Astrocyte (in vitro differentiated cells and primary cell): ENCODE measurements around the gene GHITM. TPM values are rescaled to one million over a fixed set of nuclear protein-coding genes. Genes with fewer than 3 reads are reported as not detected.
"Not testable (repeated sequence)": the region's sequence is repeated elsewhere in the genome, so short reads cannot be mapped to it uniquely, and the experiment has no call there.

Source experiments
- DNase-seq: peaks from one replicate; pipeline ENCODE4 v3.0.0-alpha.2; 2010; ENCODE audit warnings: low read depth
- FAIRE-seq: peaks from 2 replicates; lab custom pipeline; 2011; peaks lifted over from hg19 to GRCh38; lab: Jason Lieb, UNC
- H2AFZ ChIP-seq: 2 replicates; pipeline ENCODE4 v1.6.0; 2012; ENCODE audit warnings: low read depth, low read length, inconsistent platforms
- H3K27ac ChIP-seq: 2 replicates; pipeline ENCODE4 v1.5.1; 2011; ENCODE audit warnings: low read depth, low read length, inconsistent platforms
- H3K27me3 ChIP-seq: 2 replicates; pipeline ENCODE4 v1.6.0; 2011; ENCODE audit warnings: low read length, inconsistent platforms; ENCODE audit not compliant: insufficient read depth
- H3K36me3 ChIP-seq: 2 replicates; pipeline ENCODE4 v1.5.1; 2011; ENCODE audit warnings: low read length, inconsistent platforms; ENCODE audit not compliant: insufficient read depth
- H3K4me1 ChIP-seq: 2 replicates; pipeline ENCODE4 v1.5.1; 2011; ENCODE audit warnings: low read length, inconsistent platforms; ENCODE audit not compliant: insufficient read depth
- H3K4me2 ChIP-seq: 2 replicates; pipeline ENCODE4 v1.6.0; 2012; ENCODE audit warnings: low read length, inconsistent platforms
- H3K4me3 ChIP-seq: 2 replicates; pipeline ENCODE4 v1.5.1; 2011; ENCODE audit warnings: low read depth, mild to moderate bottlenecking, low read length, inconsistent platforms; ENCODE audit not compliant: insufficient read depth
- H3K79me2 ChIP-seq: 2 replicates; pipeline ENCODE4 v1.6.0; 2012; ENCODE audit warnings: mild to moderate bottlenecking, low read length, inconsistent platforms; ENCODE audit not compliant: insufficient read depth
- H3K9ac ChIP-seq: 2 replicates; pipeline ENCODE4 v1.6.0; 2012; ENCODE audit warnings: mild to moderate bottlenecking, low read length, inconsistent platforms
- H3K9me3 ChIP-seq: 2 replicates; pipeline ENCODE4 v1.5.1; 2012; ENCODE audit warnings: low read depth, mild to moderate bottlenecking, low read length, inconsistent platforms; ENCODE audit not compliant: insufficient read depth
- H4K20me1 ChIP-seq: 2 replicates; pipeline ENCODE4 v1.6.0; 2012; ENCODE audit warnings: low read length, inconsistent platforms; ENCODE audit not compliant: insufficient read depth
- H3K27ac Mint-ChIP-seq: one replicate; pipeline ENCODE4 v1.8.0; 2021; ENCODE audit warnings: mild to moderate bottlenecking, mixed read lengths; ENCODE audit not compliant: unreplicated experiment
- H3K27me3 Mint-ChIP-seq: one replicate; pipeline ENCODE4 v1.8.0; 2021; ENCODE audit warnings: low read depth, mixed read lengths; ENCODE audit not compliant: unreplicated experiment
- H3K36me3 Mint-ChIP-seq: one replicate; pipeline ENCODE4 v1.8.0; 2021; ENCODE audit warnings: low read depth, mixed read lengths; ENCODE audit not compliant: unreplicated experiment
- H3K4me1 Mint-ChIP-seq: one replicate; pipeline ENCODE4 v1.8.0; 2021; ENCODE audit warnings: low read depth, mixed read lengths; ENCODE audit not compliant: unreplicated experiment
- H3K4me3 Mint-ChIP-seq: one replicate; pipeline ENCODE4 v1.8.0; 2021; ENCODE audit warnings: mild to moderate bottlenecking, moderate library complexity, mixed read lengths; ENCODE audit not compliant: unreplicated experiment
- H3K9me3 Mint-ChIP-seq: one replicate; pipeline ENCODE4 v1.8.0; 2021; ENCODE audit warnings: mild to moderate bottlenecking, mixed read lengths; ENCODE audit not compliant: unreplicated experiment
- EZH2 ChIP-seq: IDR thresholded peaks from 2 replicates; pipeline ENCODE4 v1.6.1; 2012; ENCODE audit warnings: mild to moderate bottlenecking, low read length, inconsistent platforms; ENCODE audit not compliant: insufficient read depth
- total RNA-seq: library from RNA; stranded (reverse); gene quantifications from 2 replicates; pipeline ENCODE4 v1.2.1, GENCODE V29; 2021
- TF ChIP-seq, protein P1 (sequence below): IDR thresholded peaks from 2 replicates; pipeline ENCODE4 v1.5.1; 2011; ENCODE audit warnings: low read depth, mild to moderate bottlenecking, inconsistent platforms, low read length, moderate library complexity; ENCODE audit not compliant: insufficient read depth

GHITM gene
- total RNA-seq, 1 donor from 2014 or later = 143 TPM

DNA sequence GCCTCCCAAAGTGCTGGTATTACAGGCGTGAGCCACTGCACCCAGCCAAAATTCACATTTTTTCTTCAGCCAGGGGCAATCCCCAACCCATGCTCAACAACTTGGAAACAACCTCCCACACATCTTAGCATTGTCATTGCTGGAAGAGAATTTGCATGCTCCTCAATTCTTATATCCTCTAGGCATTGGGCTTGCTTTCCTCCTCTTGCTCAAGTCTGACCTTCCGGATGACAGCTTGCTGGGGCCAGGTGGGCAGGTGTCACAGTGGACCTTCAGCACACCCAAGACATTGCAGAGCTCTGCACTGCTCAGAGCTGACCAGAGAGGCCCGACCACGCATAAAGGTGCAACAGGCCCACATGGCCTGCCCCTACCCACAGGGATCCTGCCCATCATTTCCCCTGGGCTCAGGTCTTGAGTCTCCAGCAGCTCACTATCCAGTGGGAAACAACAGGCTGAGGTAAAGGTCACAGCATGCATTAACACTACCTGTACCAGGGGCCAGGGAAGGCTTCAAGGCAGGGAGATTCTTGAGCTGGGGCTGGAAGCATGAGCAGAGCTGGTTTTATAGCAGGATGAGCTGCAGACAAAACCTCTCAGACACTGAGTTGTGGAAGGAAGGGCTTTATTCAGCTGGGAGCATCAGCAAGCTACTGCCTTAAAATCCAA, 27.4 kb downstream of the GHITM start:
- Histone ChIP-seq H3K36me3 (no peaks in the 10 kb centered on the region), H3K27ac (no peak overlapping the region), H4K20me1 (no peaks in the 10 kb centered on the region), H3K4me1 (no peaks in the 10 kb centered on the region), H3K9ac (no peak overlapping the region), H2AFZ (no peak overlapping the region), H3K9me3 (no peaks in the 10 kb centered on the region), H3K4me3 (no peak overlapping the region), H3K4me2 (no peak overlapping the region), H3K79me2 (no peaks in the 10 kb centered on the region), H3K27me3 (no peaks in the 10 kb centered on the region)
- TF ChIP-seq EZH2 = no peak
- TF ChIP-seq, protein P1, sequence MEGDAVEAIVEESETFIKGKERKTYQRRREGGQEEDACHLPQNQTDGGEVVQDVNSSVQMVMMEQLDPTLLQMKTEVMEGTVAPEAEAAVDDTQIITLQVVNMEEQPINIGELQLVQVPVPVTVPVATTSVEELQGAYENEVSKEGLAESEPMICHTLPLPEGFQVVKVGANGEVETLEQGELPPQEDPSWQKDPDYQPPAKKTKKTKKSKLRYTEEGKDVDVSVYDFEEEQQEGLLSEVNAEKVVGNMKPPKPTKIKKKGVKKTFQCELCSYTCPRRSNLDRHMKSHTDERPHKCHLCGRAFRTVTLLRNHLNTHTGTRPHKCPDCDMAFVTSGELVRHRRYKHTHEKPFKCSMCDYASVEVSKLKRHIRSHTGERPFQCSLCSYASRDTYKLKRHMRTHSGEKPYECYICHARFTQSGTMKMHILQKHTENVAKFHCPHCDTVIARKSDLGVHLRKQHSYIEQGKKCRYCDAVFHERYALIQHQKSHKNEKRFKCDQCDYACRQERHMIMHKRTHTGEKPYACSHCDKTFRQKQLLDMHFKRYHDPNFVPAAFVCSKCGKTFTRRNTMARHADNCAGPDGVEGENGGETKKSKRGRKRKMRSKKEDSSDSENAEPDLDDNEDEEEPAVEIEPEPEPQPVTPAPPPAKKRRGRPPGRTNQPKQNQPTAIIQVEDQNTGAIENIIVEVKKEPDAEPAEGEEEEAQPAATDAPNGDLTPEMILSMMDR = no peak
- H3K4me1 Mint-ChIP-seq = no peaks in the 10 kb centered on the region
- DNase-seq (no peak), FAIRE-seq (no peak)
- H3K36me3 Mint-ChIP-seq = no peaks in the 10 kb centered on the region
- H3K4me3 Mint-ChIP-seq = no peak overlapping the region
- H3K9me3 Mint-ChIP-seq = peaks cover 12% of the 10 kb centered on the region
- H3K27ac Mint-ChIP-seq = no peak overlapping the region
- H3K27me3 Mint-ChIP-seq = peaks cover 12% of the 10 kb centered on the region

DNA sequence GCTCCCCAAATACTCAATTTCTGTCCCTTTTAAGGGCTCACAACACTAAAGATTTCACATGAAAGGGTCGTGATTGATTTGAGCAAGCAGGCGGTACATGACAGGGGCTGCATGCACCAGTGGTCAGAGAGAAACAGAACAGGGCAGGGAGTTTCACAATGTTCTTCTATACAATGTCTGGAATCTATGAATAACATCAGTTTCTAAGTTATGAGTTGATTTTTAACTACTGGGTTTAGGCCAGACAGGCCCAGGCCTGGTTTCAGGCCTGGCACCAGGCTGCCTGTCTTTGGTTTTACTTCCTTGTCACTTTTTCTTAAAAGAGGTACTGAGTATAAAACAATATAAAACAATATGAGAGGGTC, 28.0 kb downstream of the GHITM start:
- H3K9ac ChIP-seq, H3K4me3 Mint-ChIP-seq, H3K4me1 ChIP-seq, H3K36me3 Mint-ChIP-seq, H2AFZ ChIP-seq, H3K27ac Mint-ChIP-seq, DNase-seq, H3K27me3 ChIP-seq, H3K4me3 ChIP-seq, H4K20me1 ChIP-seq, H3K4me1 Mint-ChIP-seq, H3K79me2 ChIP-seq, FAIRE-seq, H3K9me3 ChIP-seq, H3K4me2 ChIP-seq, H3K36me3 ChIP-seq, H3K27ac ChIP-seq: not testable (repeated sequence)
- Mint-ChIP-seq H3K9me3 (peaks cover 12% of the 10 kb centered on the region), H3K27me3 (peaks cover 12% of the 10 kb centered on the region)

DNA sequence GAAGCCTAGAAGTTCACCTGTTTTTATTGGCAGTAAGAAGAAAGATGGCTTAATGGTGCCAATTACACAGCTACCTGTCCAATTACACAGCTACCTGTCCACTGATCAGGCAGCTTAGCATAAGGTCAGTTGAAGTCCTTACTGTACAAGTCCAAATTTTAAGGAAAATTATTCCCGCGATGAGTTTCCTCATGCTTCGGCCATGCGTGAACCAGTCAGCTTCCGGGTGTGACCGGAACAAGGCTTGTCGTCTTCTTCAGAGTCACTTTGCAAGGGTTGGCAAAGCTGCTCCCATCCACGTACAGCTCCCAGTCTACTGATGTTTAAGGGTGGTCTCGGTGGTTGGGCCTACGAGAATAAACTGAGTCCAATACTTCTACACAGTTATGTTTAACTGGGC, 29.1 kb downstream of the GHITM start:
- H3K4me3 ChIP-seq, H3K4me3 Mint-ChIP-seq, H4K20me1 ChIP-seq, H3K36me3 Mint-ChIP-seq, H3K9me3 ChIP-seq, H2AFZ ChIP-seq, H3K27ac ChIP-seq, H3K9ac ChIP-seq, DNase-seq, FAIRE-seq, H3K36me3 ChIP-seq, H3K4me1 ChIP-seq, H3K4me2 ChIP-seq, H3K4me1 Mint-ChIP-seq, H3K27me3 ChIP-seq, H3K27ac Mint-ChIP-seq, H3K79me2 ChIP-seq: not testable (repeated sequence)
- peaks cover 12% of the 10 kb centered on the region for H3K27me3 Mint-ChIP-seq
- H3K9me3 Mint-ChIP-seq = peaks cover 12% of the 10 kb centered on the region

DNA sequence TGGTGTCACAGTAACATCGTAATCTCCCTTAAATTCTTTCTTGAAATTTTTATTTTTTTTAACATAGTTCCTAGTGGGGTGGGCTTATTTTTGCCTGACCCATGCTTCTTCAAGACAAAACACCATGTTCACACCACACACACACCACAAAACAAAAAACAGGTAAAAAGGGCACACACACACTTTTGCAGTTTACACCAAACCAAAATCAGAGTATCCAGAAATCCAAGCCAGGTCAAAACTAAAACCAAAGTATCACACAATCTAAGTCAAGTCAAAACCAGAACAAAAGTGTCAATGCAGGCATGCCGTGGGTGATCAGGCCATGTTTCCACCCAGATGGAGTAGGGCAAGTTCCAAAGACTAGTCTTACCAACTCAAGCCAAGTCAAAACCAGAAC, 31.9 kb downstream of the GHITM start:
- H4K20me1 ChIP-seq, H3K27ac Mint-ChIP-seq, H3K9me3 ChIP-seq, H3K79me2 ChIP-seq, H3K4me2 ChIP-seq, H3K9me3 Mint-ChIP-seq, H3K36me3 Mint-ChIP-seq, H3K9ac ChIP-seq, FAIRE-seq, H3K27ac ChIP-seq, H3K4me3 ChIP-seq, H3K4me1 Mint-ChIP-seq, H3K4me1 ChIP-seq, H3K27me3 Mint-ChIP-seq, H3K4me3 Mint-ChIP-seq, H2AFZ ChIP-seq, DNase-seq, H3K36me3 ChIP-seq, H3K27me3 ChIP-seq: not testable (repeated sequence)

DNA sequence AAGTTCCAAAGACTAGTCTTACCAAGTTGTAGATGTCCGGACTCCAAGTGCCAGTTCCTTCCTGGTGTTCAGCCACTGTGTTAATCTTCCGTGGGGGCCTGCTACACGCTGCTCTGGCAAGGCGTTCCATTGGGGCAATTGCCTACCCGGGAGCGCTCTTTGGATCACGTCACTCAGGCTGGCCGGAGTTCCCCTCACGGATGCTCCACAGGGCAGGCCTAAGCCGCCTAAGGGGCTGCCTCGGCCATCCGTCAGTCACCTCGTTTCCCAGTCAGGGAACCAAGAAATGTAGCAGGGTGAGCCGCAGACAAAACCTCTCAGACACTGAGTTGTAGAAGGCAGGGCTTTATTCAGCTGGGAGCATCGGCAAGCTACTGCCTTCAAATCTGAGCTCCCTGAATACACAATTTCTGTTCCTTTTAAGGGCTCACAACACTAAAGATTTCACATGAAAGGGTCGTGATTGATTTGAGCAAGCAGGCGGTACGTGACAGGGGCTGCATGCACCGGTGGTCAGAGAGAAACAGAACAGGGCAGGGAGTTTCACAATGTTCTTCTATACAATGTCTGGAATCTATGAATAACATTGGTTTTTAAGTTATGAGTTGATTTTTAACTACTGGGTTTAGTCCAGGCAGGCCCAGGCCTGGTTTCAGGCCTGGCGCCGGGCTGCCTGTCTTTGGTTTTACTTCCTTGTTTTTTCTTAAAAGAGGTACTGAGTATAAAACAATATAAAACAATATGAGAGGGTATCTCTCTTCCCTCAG, 32.6 kb downstream of the GHITM start:
- H3K36me3 Mint-ChIP-seq, H3K36me3 ChIP-seq, H3K27ac ChIP-seq, H3K9me3 ChIP-seq, DNase-seq, H3K79me2 ChIP-seq, H3K27me3 ChIP-seq, H4K20me1 ChIP-seq, H3K4me1 ChIP-seq, H3K9ac ChIP-seq, H3K27ac Mint-ChIP-seq, FAIRE-seq, H3K4me3 Mint-ChIP-seq, H3K4me3 ChIP-seq, H3K4me2 ChIP-seq, H3K9me3 Mint-ChIP-seq, H3K27me3 Mint-ChIP-seq, H2AFZ ChIP-seq, H3K4me1 Mint-ChIP-seq: not testable (repeated sequence)
